Endodermal cell (in vitro differentiated cells): Measurements from ENCODE around the gene CLCNKB. TPM values are rescaled to one million over a fixed set of nuclear protein-coding genes. Genes with fewer than 3 reads are reported as not detected.
A peak's percentile ranks its signal among the peaks of the same experiment; 100 is the strongest.

Experiments
- DNase-seq: peaks from one replicate; pipeline ENCODE4 v3.0.0-alpha.2; 2017
- H3K27ac ChIP-seq: 2 replicates; pipeline ENCODE4 v1.5.1; 2013; ENCODE audit warnings: mild to moderate bottlenecking, low read depth, low read length, moderate library complexity
- H3K27me3 ChIP-seq: 2 replicates; pipeline ENCODE4 v1.6.1; 2013; ENCODE audit warnings: mild to moderate bottlenecking, low read length, moderate library complexity; ENCODE audit not compliant: insufficient read depth, control insufficient read depth, poor library complexity, severe bottlenecking
- H3K36me3 ChIP-seq: 2 replicates; pipeline ENCODE4 v1.7.0; 2013; ENCODE audit warnings: mild to moderate bottlenecking, low read length, moderate library complexity; ENCODE audit not compliant: control insufficient read depth, insufficient read depth
- H3K4me1 ChIP-seq: one replicate; pipeline ENCODE4 v1.7.0; 2013; ENCODE audit warnings: low read length; ENCODE audit not compliant: control insufficient read depth, insufficient read depth
- H3K4me3 ChIP-seq: 2 replicates; pipeline ENCODE4 v1.5.1; 2013; ENCODE audit warnings: mild to moderate bottlenecking, low read length, moderate library complexity
- H3K9ac ChIP-seq: 2 replicates; pipeline ENCODE4 v1.6.1; 2013; ENCODE audit warnings: mild to moderate bottlenecking, low read length, moderate library complexity; ENCODE audit not compliant: poor library complexity, severe bottlenecking; ENCODE audit errors: extremely low read depth
- H3K9me3 ChIP-seq: 2 replicates; pipeline ENCODE4 v1.6.1; 2013; ENCODE audit warnings: mild to moderate bottlenecking, low read length, moderate library complexity; ENCODE audit not compliant: control insufficient read depth
- H3K27ac Mint-ChIP-seq: 2 replicates; pipeline ENCODE4 v1.8.0; 2020; ENCODE audit warnings: mixed read lengths
- H3K27me3 Mint-ChIP-seq: 2 replicates; pipeline ENCODE4 v1.8.0; 2021; ENCODE audit warnings: mild to moderate bottlenecking, mixed read lengths; ENCODE audit not compliant: insufficient read depth
- H3K36me3 Mint-ChIP-seq: 2 replicates; pipeline ENCODE4 v1.8.0; 2020; ENCODE audit warnings: low read depth, mixed read lengths
- H3K4me1 Mint-ChIP-seq: 2 replicates; pipeline ENCODE4 v1.8.0; 2020; ENCODE audit warnings: mixed read lengths
- H3K4me3 Mint-ChIP-seq: 2 replicates; pipeline ENCODE4 v1.8.0; 2020; ENCODE audit warnings: mild to moderate bottlenecking, moderate library complexity, mixed read lengths
- H3K9me3 Mint-ChIP-seq: 2 replicates; pipeline ENCODE4 v1.8.0; 2020; ENCODE audit warnings: mild to moderate bottlenecking, mixed read lengths
- CTCF ChIP-seq: fragments of 200-600 bp; sonication (generic); conservative IDR thresholded peaks from 2 replicates; pipeline ENCODE4 v1.5.0; 2021; ENCODE audit warnings: antibody characterized with exemption, mild to moderate bottlenecking
- whole genome bisulfite sequencing, 2 experiments: methylation state at CpG; one replicate each; pipeline versions ENCODE4 v1.1.5 to v1.1.7; 2013; ENCODE audit warnings: missing lambda C conversion rate in 2 of 2, mixed read lengths in 1 of 2; ENCODE audit not compliant: insufficient coverage in 1 of 2, insufficient read length in 1 of 2; 5-methylcytosine and 5-hydroxymethylcytosine counted together
- total RNA-seq, 2 donors: library from RNA; stranded (reverse); fragmentation: NEBNext Ultra II Directional in 1 of 2; extraction: Animal tissue kit (Norgen Biotek cat#: 25700) in 1 of 2; gene quantifications; 2 replicates in 1 of 2; 3 replicates in 1 of 2; pipeline ENCODE4 v1.2.1, GENCODE V29; 2021

CLCNKB gene
- total RNA-seq, 2 donors from 2014 or later = 3.6 to 3.7 TPM

GRCh38 chr1:16017461-16018303 is 25.9 kb upstream of the CLCNKB start, which contains the start of gene HSPB7:
Gene HSPB7, minus strand, starts transcription at chr1:16018043. Its CDS starts 80 bp downstream, at chr1:16017963.
- Mint-ChIP-seq H3K27ac (no peak within 1 kb of the TSS), H3K27me3 (peaks cover 29% of the 10 kb centered on the region), H3K9me3 (no peaks in the 10 kb centered on the region), H3K4me1 (peaks cover 19% of the 10 kb centered on the region), H3K4me3 (no peak within 1 kb of the TSS), H3K36me3 (no peaks in the 10 kb centered on the region)
- Histone ChIP-seq H3K9ac (peak within 1 kb of the TSS; percentile 3), H3K9me3 (no peaks in the 10 kb centered on the region), H3K4me3 (no peak within 1 kb of the TSS), H3K27me3 (no peaks in the 10 kb centered on the region), H3K36me3 (no peaks in the 10 kb centered on the region), H3K4me1 (peaks cover 5% of the 10 kb centered on the region), H3K27ac (peak within 1 kb of the TSS; percentile 24)
- 76 to 85% methylated on average over 22 to 37 of the region's 37 CpGs for WGBS, 2 experiments
- peak; percentile 86 for DNase-seq
- peak; percentile 50 for TF ChIP-seq CTCF

GRCh38 chr1:16018308-16018707 is 25.3 kb upstream of the CLCNKB start:
- no peaks in the 10 kb centered on the region for H3K9me3 Mint-ChIP-seq
- DNase-seq = no peak
- Histone ChIP-seq H3K27ac (no peak overlapping the region), H3K9me3 (no peaks in the 10 kb centered on the region), H3K4me3 (no peak overlapping the region), H3K27me3 (no peaks in the 10 kb centered on the region), H3K4me1 (peaks cover 5% of the 10 kb centered on the region), H3K36me3 (no peaks in the 10 kb centered on the region), H3K9ac (peak overlapping the region; percentile 3)
- H3K4me1 Mint-ChIP-seq = peaks cover 19% of the 10 kb centered on the region
- WGBS, 2 experiments = 80 to 93% methylated on average over 1 to 4 of the region's 4 CpGs
- H3K27ac Mint-ChIP-seq = no peak overlapping the region
- TF ChIP-seq CTCF = no peak
- H3K4me3 Mint-ChIP-seq = no peak overlapping the region
- no peaks in the 10 kb centered on the region for H3K36me3 Mint-ChIP-seq
- H3K27me3 Mint-ChIP-seq = peaks cover 32% of the 10 kb centered on the region

GRCh38 chr1:16018749-16019643 is 24.6 kb upstream of the CLCNKB start:
- 91 to 92% methylated on average over 6 to 23 of the region's 23 CpGs for whole genome bisulfite sequencing, 2 experiments
- H3K9ac ChIP-seq = no peak overlapping the region
- no peak overlapping the region for H3K4me3 Mint-ChIP-seq
- no peak overlapping the region for H3K4me3 ChIP-seq
- peak overlapping the region; percentile 53 for H3K27ac Mint-ChIP-seq
- peaks cover 35% of the 10 kb centered on the region for H3K27me3 Mint-ChIP-seq
- no peak overlapping the region for H3K27ac ChIP-seq
- H3K27me3 ChIP-seq = no peaks in the 10 kb centered on the region
- DNase-seq = no peak
- no peaks in the 10 kb centered on the region for H3K9me3 ChIP-seq
- H3K9me3 Mint-ChIP-seq = no peaks in the 10 kb centered on the region
- H3K36me3 Mint-ChIP-seq = no peaks in the 10 kb centered on the region
- H3K36me3 ChIP-seq = no peaks in the 10 kb centered on the region
- H3K4me1 Mint-ChIP-seq = peaks cover 15% of the 10 kb centered on the region
- no peak for TF ChIP-seq CTCF
- peaks cover 5% of the 10 kb centered on the region for H3K4me1 ChIP-seq
